Testis (tissue), 2 donors: ENCODE data around the gene LSMEM2.

Experiments used
- POLR2A ChIP-seq: fragments of 450-650 bp; IDR thresholded peaks from one replicate; pipeline ENCODE4 v1.6.1; 2017; ENCODE audit warnings: antibody characterized with exemption, mild to moderate bottlenecking, moderate library complexity
- TF ChIP-seq, protein P1 (sequence below), 3 experiments: fragments of 450-650 bp in 2 of 3; fragments of 200-600 bp in 1 of 3; sonication (generic) in 1 of 3; IDR thresholded peaks; one replicate each; pipeline ENCODE4 v1.5.1; 2016 to 2019; ENCODE audit warnings: antibody characterized with exemption in 3 of 3, mild to moderate bottlenecking in 2 of 3, moderate library complexity in 1 of 3

DNA sequence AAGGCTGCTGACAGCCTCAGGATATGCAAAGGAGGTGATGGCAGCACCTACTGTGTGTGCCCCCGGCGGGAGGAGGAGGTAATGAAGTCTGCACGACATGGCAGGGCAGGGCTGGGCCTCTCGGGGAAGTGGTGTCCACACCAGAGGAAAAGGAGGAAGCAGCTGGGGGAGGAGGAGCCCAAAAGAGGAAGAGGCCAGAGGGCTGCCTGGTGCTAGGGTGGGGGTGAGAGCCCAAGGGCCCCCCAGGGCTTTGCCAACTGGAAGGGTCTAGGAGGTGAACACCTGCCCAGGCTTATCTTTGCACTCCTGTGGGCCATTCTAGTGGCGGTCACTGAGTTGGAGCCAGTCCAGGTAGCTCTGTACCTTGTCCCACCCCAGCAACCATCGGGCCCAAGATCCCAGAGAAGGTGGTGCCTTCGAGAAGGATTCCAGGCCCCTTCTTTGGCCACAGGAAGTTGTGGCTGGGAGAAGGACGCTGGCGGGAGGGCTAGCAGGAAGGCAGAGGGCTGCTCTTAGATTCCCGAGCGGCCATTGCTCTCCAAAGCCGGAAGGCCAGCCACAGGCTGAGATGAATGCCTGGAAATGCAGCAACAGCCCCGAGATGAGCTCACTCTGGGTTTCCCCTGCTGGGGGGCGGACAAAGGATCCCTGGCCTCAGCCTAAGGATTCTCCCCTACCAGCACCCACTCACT, 35.9 kb upstream of the LSMEM2 start:
- TF ChIP-seq POLR2A: no peak
- TF ChIP-seq, protein P1, sequence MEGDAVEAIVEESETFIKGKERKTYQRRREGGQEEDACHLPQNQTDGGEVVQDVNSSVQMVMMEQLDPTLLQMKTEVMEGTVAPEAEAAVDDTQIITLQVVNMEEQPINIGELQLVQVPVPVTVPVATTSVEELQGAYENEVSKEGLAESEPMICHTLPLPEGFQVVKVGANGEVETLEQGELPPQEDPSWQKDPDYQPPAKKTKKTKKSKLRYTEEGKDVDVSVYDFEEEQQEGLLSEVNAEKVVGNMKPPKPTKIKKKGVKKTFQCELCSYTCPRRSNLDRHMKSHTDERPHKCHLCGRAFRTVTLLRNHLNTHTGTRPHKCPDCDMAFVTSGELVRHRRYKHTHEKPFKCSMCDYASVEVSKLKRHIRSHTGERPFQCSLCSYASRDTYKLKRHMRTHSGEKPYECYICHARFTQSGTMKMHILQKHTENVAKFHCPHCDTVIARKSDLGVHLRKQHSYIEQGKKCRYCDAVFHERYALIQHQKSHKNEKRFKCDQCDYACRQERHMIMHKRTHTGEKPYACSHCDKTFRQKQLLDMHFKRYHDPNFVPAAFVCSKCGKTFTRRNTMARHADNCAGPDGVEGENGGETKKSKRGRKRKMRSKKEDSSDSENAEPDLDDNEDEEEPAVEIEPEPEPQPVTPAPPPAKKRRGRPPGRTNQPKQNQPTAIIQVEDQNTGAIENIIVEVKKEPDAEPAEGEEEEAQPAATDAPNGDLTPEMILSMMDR (IDR thresholded peaks at IDR 0.05): no peak
